PC-3 (cell line): ENCODE results near the gene KSR2. TPM values are rescaled to one million over a fixed set of nuclear protein-coding genes. Genes with fewer than 3 reads are reported as not detected.

ENCODE experiments used
- ATAC-seq: fragments of 200-7000 bp; cut with Tn5 transposase; 2 replicates; pipeline ENCODE4 v1.9.1; 2020; ENCODE audit warnings: mild to moderate bottlenecking, moderate library complexity
- BruUV-seq: library from RNA; stranded (reverse); fragments of 400-500 nt; replicated peaks from 2 replicates; lab custom pipeline; 2021; lab: Mats Ljungman, UMichigan
- CTCF ChIA-PET: fragments of 300-600 bp; sonication (Branson Sonifier 250); formaldehyde crosslinking; loops from one replicate; lab custom pipeline; 2022; ENCODE audit warnings: antibody characterized with exemption; lab: Charles Lee
- POLR2A ChIA-PET: fragments of 300-600 bp; sonication (Branson Sonifier 250); formaldehyde crosslinking; loops from one replicate; lab custom pipeline; 2022; ENCODE audit warnings: antibody characterized with exemption; ENCODE audit not compliant: unreplicated experiment; lab: Charles Lee
- DNase-seq: peaks from one replicate; pipeline ENCODE4 v3.0.0-alpha.2; 2015
- H2AFZ ChIP-seq: fragments of 300-600 bp; sonication (generic); 2 replicates; pipeline ENCODE4 v1.6.0; 2016; ENCODE audit warnings: antibody characterized with exemption, low read length
- H3F3A ChIP-seq: fragments of 300-600 bp; sonication (generic); one replicate; pipeline ENCODE4 v1.6.0; 2017; ENCODE audit warnings: antibody characterized with exemption, low read length, control low read depth, mild to moderate bottlenecking; ENCODE audit not compliant: unreplicated experiment
- H3K27ac ChIP-seq: fragments of 300-600 bp; sonication (generic); 2 replicates; pipeline ENCODE4 v1.5.1; 2016; ENCODE audit warnings: mild to moderate bottlenecking, low read length
- H3K27me3 ChIP-seq: fragments of 300-600 bp; sonication (generic); 2 replicates; pipeline ENCODE4 v1.6.1; 2016; ENCODE audit warnings: low read length, mixed read lengths
- H3K36me3 ChIP-seq: fragments of 300-600 bp; sonication (generic); 2 replicates; pipeline ENCODE4 v1.6.1; 2016; ENCODE audit warnings: low read depth, mixed run types, low read length, mixed read lengths
- H3K4me1 ChIP-seq: fragments of 300-600 bp; sonication (generic); 2 replicates; pipeline ENCODE4 v1.5.1; 2016; ENCODE audit warnings: low read length; ENCODE audit not compliant: insufficient read depth
- H3K4me2 ChIP-seq: fragments of 300-600 bp; sonication (generic); 2 replicates; pipeline ENCODE4 v1.6.0; 2016; ENCODE audit warnings: low read length
- H3K4me3 ChIP-seq: fragments of 300-600 bp; sonication (generic); 2 replicates; pipeline ENCODE4 v1.5.1; 2016; ENCODE audit warnings: mild to moderate bottlenecking, low read length, mixed read lengths
- H3K79me2 ChIP-seq: fragments of 300-600 bp; sonication (generic); 2 replicates; pipeline ENCODE4 v1.6.1; 2017; ENCODE audit warnings: low read length, mixed read lengths
- H3K9ac ChIP-seq: fragments of 300-600 bp; sonication (generic); 2 replicates; pipeline ENCODE4 v1.6.0; 2016; ENCODE audit warnings: mild to moderate bottlenecking, low read length
- H3K9me2 ChIP-seq: fragments of 300-600 bp; sonication (generic); replicated peaks from 2 replicates; pipeline ENCODE4 v1.6.1; 2016; ENCODE audit warnings: mixed run types, low read length, mixed read lengths
- H3K9me3 ChIP-seq: fragments of 300-600 bp; sonication (generic); 2 replicates; pipeline ENCODE4 v1.6.1; 2016; ENCODE audit warnings: low read length, mixed read lengths
- H4K20me1 ChIP-seq: fragments of 300-600 bp; sonication (generic); 2 replicates; pipeline ENCODE4 v1.6.1; 2016; ENCODE audit warnings: low read length, mixed read lengths
- CTCF ChIP-seq: fragments of 300-600 bp; sonication (generic); conservative IDR thresholded peaks from 2 replicates; pipeline ENCODE4 v1.5.1; 2017; ENCODE audit warnings: antibody characterized with exemption, low read depth, mild to moderate bottlenecking, low read length
- EZH2 ChIP-seq: fragments of 300-600 bp; sonication (generic); IDR thresholded peaks from one replicate; pipeline ENCODE4 v1.6.1; 2017; ENCODE audit warnings: antibody characterized with exemption, mild to moderate bottlenecking, low read length; ENCODE audit not compliant: unreplicated experiment
- EZH2phosphoT487 ChIP-seq: fragments of 300-600 bp; sonication (generic); IDR thresholded peaks from 2 replicates; pipeline ENCODE4 v1.6.1; 2018; ENCODE audit warnings: mild to moderate bottlenecking, antibody characterized with exemption, low read length, borderline replicate concordance
- intact Hi-C: fragments of 100-400 bp; cut with micrococcal nuclease; formaldehyde crosslinking; loops from 2 replicates; pipeline ENCODE4 v1.9.0; 2023
- total RNA-seq: library from RNA; depleted of rRNA; stranded (reverse); fragments of >200 nt; gene quantifications from 2 replicates; pipeline ENCODE4 v1.2.3, GENCODE V29; 2014

KSR2 gene
- total RNA-seq, 1 experiment from 2014 or later = 0.80 TPM

- H2AFZ ChIP-seq = no peak overlapping the region
- H3K27me3 ChIP-seq = no peaks in the 10 kb centered on the region
- H3K27ac ChIP-seq = no peak overlapping the region
- H3K9ac ChIP-seq = no peak overlapping the region
- peaks cover 2% of the 10 kb centered on the region; the same call in 1 of the 2 replicates for H3K36me3 ChIP-seq
- CTCF ChIA-PET = no interaction called here
- H3K79me2 ChIP-seq = no peaks in the 10 kb centered on the region
- no peaks in the 10 kb centered on the region for H3K9me2 ChIP-seq
- no peaks in the 10 kb centered on the region for H3K9me3 ChIP-seq
- no peaks in the 10 kb centered on the region for H4K20me1 ChIP-seq
- no peak overlapping the region for H3K4me2 ChIP-seq
- DNase-seq = no peak
- POLR2A ChIA-PET = no interaction called here
- H3K4me1 ChIP-seq = no peaks in the 10 kb centered on the region
- ATAC-seq = no peak
- TF ChIP-seq CTCF = no peak
- no peak for TF ChIP-seq EZH2phosphoT487
- no peak for TF ChIP-seq EZH2
- H3F3A ChIP-seq = no peaks in the 10 kb centered on the region
- no peak overlapping the region for H3K4me3 ChIP-seq
- intact Hi-C loops = no loop called here
- BruUV-seq = no TSS peak
Observed at GRCh38 chr12:117842630-117843029, 126.2 kb downstream of the KSR2 start.

GRCh38 chr12:117842220-117842619 lies 126.6 kb downstream of the KSR2 start:
- TF ChIP-seq CTCF (no peak), EZH2 (no peak), EZH2phosphoT487 (no peak)
- no peaks in the 10 kb centered on the region for H3K79me2 ChIP-seq
- CTCF ChIA-PET = no interaction called here
- H3F3A ChIP-seq = no peaks in the 10 kb centered on the region
- no peak overlapping the region for H3K4me2 ChIP-seq
- peaks cover 2% of the 10 kb centered on the region; the same call in 1 of the 2 replicates for H3K36me3 ChIP-seq
- no peaks in the 10 kb centered on the region for H3K9me2 ChIP-seq
- H3K4me1 ChIP-seq = no peaks in the 10 kb centered on the region
- no peak overlapping the region for H2AFZ ChIP-seq
- H3K4me3 ChIP-seq = no peak overlapping the region
- ATAC-seq = no peak
- no peaks in the 10 kb centered on the region for H4K20me1 ChIP-seq
- H3K9ac ChIP-seq = no peak overlapping the region
- no TSS peak for BruUV-seq
- no peak overlapping the region for H3K27ac ChIP-seq
- no peaks in the 10 kb centered on the region for H3K9me3 ChIP-seq
- no peaks in the 10 kb centered on the region for H3K27me3 ChIP-seq
- DNase-seq = no peak
- intact Hi-C loops = no loop called here
- POLR2A ChIA-PET = no interaction called here

- DNase-seq (no peak), ATAC-seq (no peak)
- no peaks in the 10 kb centered on the region for H3K27me3 ChIP-seq
- H3F3A ChIP-seq = no peaks in the 10 kb centered on the region
- H3K4me3 ChIP-seq = no peak overlapping the region
- no peaks in the 10 kb centered on the region for H3K9me2 ChIP-seq
- no peaks in the 10 kb centered on the region for H3K79me2 ChIP-seq
- H3K27ac ChIP-seq = no peak overlapping the region
- H3K9me3 ChIP-seq = no peaks in the 10 kb centered on the region
- POLR2A ChIA-PET = interaction anchor here (0.6 kb wide), 2 partner anchors 70 to 110 kb away, joined by 3 read pairs; no protein-coding TSS in a partner anchor
- H2AFZ ChIP-seq = peak overlapping the region; percentile 47
- no TSS peak for BruUV-seq
- CTCF ChIA-PET = interaction anchor here (0.8 to 2.1 kb wide), 10 partner anchors 12 to 624 kb away, joined by 3 to 30 read pairs (median 6); no protein-coding TSS in a partner anchor
- H3K4me1 ChIP-seq = peaks cover 18% of the 10 kb centered on the region
- intact Hi-C loops = loop anchor here (1.0 to 2.0 kb wide), 6 partner anchors 150 to 625 kb away; no protein-coding TSS in a partner anchor
- no peak overlapping the region for H3K9ac ChIP-seq
- H3K36me3 ChIP-seq = no peaks in the 10 kb centered on the region
- no peak for TF ChIP-seq EZH2
- no peak for TF ChIP-seq EZH2phosphoT487
- TF ChIP-seq CTCF = no peak
- no peaks in the 10 kb centered on the region for H4K20me1 ChIP-seq
- no peak overlapping the region for H3K4me2 ChIP-seq
Observed at GRCh38 chr12:117837737-117838050, 131.1 kb downstream of the KSR2 start.
